ENCODE data around the gene PSMB9.

- TF ChIP-seq YY1 (IDR thresholded peaks at IDR 0.05; ENCODE audit: insufficient read depth, insufficient read length) (no peak), ZNF274 (IDR thresholded peaks at IDR 0.05; ENCODE audit: low read depth, low read length) (no peak), SUZ12 (IDR thresholded peaks at IDR 0.05; ENCODE audit: extremely low read depth, insufficient read depth, insufficient read length) (no peak)
These were observed 7.0 kb upstream of the PSMB9 start for GRCh38 chr6:32847004-32847403.
